Endometrium (tissue), 2 donors: ENCODE data around the gene LRRN2.
"Not testable (repeated sequence)": the region's sequence is repeated elsewhere in the genome, so short reads cannot be mapped to it uniquely, and the experiment has no call there.

ENCODE experiments used
- FAIRE-seq: peaks from 2 replicates; lab custom pipeline; 2012; peaks lifted over from hg19 to GRCh38; lab: Jason Lieb, UNC
- donor health status: control.
- donor health status: control.

LRRN2 gene

DNA sequence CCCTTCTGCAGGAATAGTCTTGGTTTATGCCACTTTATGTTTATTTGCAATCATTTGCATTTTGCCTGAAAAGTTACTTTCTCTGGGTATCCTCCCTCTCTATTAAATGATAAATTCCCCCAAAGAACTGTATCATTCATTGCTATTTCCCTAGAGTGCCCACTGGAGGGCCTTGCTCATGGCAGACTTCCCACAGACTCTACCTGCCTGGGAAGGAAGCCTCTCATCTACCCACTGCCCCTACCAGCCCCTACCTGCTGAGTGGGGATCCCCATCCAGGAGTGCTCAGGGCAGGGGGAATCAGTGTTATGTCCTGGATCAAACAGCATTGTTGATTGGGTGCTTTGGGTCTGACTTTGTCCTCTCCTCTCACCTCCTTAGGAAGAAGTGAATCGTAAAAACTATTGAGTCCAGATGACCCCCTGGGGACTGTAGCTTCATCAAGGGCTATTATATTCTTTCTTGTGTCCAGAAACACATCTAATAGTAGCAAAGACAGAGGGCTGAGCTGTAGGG lies 6.8 kb upstream of the LRRN2 start:
- FAIRE-seq: no peak

DNA sequence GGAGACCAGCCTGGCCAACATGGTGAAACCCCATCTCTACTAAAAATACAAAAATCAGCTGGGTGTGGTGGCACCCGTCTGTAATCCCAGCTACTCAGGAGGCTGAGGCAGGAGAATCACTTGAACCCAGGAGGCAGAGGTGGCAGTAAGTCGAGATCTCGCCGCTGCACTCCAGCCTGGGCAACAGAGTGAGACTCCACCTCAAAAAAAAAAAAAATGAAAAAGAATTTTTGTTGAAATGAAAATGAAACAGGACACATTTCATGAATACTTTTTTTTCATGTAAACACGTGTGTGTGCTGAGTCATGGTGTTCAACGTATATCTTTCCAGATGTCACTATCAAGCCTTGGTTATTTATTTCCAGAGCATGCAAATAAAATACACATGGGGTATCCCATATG lies 5.8 kb upstream of the LRRN2 start:
- FAIRE-seq: not testable (repeated sequence)

DNA sequence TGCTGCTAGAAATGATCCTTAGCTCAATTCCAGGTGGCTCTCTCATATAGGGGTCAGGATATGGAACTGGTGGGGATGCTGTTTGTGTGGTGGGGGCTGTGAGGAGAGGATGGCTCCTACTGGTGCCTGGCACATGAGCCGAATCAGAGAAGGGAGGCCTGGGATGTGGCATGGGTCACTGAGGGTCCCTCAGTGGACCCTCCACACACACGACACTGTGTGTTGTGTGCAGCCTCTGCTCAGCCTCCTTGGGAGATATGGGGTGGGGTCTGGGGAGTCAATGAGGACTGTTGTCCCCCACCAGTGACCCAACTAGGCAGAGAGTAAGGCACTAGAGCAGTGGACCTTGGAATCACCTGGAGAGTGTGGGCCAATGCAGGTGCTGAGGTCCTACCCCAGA lies 3.2 kb upstream of the LRRN2 start:
- FAIRE-seq: no peak

DNA sequence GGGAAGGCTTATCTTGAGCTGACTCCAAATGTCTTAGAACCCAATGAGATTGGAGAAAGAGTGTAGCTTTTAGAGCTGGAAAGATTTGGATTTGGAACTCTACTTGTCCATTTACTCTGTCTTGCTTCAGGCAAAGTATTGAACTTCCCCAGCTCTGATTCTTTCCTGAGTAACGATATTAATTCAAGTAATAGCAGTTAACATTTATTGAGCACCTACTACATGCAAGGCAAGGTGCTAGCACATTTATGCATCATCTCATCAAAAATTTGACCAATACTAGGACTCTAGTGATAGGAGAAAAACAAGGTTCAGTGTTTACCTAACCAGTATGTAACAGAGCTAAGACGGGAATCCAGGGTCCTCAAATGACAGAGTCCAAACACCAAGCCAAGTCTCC lies 2.5 kb upstream of the LRRN2 start:
- no peak for FAIRE-seq

DNA sequence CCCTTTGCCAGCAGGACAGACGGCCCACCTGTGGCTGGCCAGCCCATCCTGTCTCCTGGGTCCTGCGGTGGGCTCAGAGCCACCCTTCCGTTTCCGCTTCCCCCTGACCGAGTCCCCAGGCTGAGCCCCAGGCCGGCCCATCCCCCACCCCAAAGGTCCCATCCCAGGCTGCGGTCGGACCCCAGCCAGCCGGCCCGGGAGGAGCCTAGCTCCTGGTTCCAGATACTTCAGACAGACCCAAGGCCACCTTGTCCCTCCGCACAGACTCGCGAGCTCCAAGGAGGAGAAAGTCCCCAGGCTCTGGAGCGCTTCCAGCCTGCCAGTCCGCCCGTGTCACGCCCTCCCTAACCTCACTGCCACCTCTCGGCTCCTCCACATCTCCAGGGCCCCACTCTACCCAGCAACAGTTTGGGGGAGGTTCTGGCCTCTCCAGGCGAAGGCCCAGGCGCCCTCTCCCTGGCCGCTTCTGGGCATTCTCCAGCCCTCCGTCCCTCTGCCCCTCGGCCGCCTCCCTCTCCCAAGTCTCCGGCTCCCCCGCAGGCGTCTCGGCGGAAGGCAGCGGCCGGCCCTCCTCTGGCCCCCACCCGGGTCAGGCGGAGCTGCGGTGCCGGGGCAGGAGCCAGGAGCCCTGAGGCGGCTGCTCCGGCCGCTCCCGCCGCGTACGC lies 835 bp downstream of the LRRN2 start:
- no peak for FAIRE-seq

DNA sequence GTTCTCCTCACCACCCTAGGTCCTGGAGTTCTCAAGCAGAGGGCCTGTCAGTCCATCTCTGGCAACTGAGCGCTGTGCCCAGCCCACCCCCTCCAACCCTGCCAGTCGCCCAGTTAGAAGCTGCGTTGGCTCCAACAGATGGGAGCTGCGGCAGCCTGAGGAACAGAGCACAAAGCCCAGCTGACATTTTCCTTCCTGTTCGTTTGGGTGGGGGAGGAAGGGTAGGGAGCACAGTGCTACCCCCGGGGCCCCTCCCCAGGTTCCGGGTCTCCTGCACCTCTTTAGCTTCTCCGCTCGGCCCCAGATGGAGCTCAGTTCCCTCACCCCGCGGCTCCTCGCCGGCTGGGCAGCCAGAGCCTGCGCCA lies 1.4 kb downstream of the LRRN2 start:
- no peak for FAIRE-seq

DNA sequence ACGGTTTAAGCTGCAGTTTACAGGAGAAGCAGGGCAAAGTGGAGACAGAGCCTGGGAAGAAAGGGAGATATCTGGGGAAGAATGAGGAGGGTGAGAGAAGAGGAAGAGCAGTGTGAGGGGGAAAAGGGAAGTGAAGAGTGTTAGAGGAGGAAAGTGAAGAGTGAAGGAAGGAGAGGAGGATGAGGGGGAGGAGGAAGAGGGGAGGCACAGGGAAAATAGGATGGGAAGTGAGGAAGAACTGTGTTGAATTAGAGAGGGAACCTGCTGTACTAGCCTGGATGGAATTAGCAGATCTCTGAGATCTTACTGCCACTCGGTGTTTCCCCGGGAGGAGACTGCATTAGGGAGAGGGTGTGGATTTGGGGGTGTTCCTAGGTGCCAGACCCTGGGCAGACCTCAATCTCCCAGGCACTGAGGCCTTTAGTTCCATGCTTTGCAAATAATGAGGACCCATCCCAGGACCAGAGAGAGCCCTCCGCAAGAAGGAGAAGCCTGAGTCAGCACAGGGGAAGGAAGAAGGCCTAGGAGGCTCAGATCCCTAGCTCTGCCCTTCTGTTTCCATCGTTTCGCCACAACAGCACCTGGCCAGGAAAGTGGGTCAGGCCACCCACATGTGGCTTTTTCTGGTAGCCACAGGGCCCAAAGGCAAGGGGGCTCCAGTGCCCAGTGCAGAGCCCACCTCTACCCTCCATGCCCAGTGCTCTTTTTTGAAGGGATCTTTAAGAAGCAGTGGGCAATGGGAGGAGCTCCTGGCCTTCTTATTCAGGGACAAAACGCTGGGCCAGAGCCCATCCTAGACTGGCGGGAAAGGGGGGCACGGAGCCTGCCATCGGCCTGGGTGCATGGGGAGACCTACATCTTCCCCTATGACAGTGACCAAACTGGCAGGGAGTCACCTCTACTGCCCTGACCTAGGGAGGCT lies 2.0 kb downstream of the LRRN2 start:
- FAIRE-seq: no peak

DNA sequence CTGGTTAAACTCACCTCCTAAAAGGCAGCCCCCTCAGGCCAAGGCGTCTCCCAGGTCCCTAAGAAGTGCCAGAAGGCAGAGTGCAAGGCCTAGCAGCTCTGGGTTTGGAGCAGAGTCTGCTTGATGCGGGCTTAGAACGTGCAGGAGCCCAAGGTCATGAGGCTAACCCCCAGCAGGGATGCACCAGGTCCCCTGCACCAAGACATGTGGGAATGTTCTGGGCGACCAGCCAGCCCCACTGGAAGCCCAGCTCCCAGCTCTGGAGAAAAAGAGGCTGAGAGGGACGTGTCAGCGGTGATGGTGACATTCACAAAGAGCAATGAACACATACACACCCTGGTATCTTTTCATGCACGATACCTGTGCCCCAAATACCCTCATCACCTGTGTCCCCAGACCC lies 5.1 kb downstream of the LRRN2 start:
- FAIRE-seq: no peak

DNA sequence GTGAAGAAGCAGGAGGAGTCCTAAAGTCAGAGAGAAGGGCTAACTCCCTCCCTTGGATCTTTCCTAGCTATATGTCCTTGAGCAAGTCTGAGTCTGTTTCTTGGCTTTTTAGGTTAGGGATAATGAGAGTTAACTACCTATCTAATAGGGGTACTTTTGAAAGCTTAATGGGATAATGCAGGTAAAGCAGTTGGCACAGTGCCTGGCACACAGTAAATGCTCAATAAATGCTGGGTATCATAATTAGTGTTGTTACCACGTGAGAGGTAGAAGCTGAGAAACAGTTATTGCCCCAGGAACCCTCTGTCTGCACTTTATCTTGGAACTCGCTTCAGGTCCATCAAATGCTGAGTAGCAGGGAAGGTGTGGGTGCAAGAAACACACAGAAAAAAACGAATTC lies 5.5 kb downstream of the LRRN2 start:
- FAIRE-seq: no peak

DNA sequence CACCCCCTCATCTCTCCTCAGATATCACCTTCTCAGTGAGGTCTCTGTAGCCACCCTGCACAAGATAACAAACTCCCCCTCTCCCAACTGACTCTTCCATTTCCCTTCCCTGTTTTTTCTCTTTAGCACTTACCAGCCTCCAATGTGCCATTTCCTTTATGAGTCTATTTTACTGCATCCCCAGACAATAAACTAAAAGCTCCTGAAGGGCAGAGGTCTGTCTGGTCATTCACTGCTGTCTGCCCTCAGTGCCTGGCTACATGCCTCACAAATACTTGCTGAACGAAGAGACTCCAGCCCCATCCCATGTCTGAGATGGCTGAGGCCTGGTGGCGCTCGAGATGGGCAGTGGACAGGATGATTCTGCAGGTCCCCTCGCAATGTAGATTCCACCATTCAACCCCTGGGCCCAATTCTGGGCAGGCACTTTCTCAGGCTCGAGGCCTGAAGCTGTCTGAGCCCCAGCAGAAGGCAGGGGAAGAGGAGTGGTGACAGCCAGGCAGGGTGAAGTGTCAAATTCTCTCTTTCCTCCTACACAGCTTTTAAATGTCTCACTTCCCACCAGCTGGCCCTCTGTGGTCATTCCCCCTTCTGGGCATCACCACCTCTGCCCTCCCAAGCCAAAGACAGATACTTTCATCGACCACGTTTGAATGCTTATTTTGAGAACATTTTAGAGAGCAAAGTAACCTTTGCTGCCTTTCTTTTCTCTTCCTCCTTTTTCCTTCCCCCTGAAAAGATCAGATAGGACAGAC lies 6.6 kb downstream of the LRRN2 start:
- FAIRE-seq: no peak

DNA sequence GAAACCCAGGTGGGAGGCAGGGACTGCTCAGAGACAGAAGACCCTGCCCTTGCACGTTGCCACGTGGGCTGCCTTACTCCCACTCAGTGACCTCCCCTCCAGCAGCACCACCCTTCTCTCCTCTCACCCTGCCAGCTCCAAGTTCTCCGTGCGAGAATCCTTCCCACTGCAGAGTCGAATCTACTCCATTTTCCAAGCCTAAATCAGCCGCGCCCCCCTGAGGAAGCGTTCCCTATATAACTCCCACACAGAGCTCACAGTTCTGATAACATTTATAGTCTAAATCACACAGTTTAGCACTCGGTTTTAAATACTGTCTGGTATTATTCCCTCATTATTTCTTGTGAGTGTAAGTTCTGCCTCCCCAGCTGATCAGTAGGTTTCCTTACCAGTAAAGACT lies 7.7 kb downstream of the LRRN2 start:
- no peak for FAIRE-seq

DNA sequence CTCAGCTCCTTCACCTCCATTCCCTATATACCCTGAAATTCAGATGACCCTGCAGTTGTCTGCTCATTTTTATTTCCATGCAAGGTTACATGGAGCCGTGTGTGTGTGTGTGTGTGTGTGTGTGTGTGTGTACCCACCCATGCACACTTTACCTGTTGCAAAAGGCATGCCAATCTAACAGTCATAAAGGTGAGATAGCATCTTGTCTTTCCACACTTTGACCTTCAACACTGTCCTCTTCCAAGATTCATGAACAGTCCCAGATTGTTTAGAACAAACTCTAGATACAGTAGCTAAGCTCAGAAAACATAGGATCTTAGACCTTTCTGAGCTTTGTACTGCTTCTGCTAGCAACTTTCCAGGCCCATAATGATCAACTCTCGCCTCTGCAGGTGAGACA lies 9.5 kb downstream of the LRRN2 start:
- no peak for FAIRE-seq

DNA sequence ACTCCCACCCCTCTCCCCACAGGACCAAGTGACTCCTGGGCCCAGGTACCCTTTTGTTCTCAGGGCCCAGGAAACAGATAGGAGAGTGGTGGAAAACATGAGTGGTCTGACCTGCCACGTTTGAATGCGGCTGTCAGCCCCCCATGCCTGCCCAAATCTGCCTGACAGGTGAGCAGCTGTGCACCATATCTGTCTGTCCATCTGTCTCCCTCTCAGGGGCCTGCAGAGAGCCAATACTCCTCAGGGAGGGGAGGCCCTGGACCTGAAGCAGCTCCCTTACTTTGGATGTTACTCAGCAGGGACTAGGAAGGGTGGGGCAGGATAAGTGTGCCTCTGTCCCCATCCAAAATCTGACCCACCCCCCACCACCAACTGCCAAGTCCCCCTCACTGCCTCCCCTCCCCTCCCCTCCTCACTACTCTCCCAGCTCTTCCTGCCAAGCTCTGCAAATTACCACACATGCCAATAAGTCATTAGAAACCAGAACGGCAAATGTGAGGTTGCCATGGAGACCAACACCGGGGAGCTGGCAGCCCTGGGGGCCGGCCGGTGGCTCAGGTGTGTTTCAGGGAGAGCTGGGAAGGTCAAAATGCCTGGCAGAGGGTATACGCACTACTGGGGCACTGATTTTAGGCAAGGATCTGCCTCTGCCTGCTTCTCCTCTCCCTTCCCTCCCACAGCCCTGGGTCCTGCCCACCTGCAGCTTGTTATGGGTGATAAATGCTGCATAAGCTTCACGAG lies 11.5 kb downstream of the LRRN2 start:
- FAIRE-seq: no peak

DNA sequence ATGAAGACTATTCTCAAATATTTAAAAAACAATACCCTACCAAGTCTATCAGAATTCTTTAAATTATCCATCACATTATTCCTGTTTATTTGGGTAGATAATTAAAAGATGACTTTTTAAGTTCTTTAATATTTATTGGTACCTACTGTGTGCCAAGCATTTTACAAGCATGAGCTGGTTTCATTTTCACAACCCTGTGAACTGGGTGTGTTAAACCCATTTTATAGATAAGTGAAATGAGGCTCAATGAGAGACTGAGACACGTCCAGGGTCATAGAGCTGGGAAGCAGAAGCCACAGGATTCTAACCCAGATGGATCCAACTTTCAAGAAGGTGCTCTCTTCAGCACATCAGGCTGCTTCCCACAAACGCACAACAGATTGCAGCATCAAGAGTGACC lies 12.3 kb downstream of the LRRN2 start:
- FAIRE-seq: no peak

DNA sequence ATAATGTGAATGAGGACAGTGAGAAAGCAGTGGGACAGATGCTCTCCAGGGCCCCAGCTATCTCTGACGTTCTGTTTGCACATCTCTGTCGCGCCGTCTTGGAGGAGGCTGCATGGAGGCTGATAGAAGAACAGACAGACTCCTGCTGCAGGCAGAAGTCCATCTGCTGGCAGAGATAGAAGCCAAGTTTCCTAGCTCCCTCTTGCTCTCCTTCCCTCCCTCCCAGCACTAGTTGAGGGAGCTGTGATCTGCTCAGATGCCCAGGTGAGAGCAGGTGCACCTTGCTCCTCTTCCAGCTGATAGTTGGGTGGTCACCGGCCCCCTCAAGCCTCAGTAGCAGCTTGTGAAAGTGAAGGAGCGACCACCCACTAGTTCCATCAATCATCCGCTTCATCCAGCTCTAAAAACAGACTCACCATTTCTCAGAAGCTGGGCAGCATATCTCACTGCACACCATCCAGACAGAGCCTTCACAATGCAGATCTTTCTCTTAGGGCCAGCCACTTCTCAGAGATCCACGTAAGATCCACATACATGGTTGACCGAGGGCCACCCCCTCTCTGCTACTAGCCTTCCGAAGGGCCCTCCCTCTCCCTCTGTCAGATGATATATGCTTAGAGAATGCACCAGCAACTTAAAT lies 12.9 kb downstream of the LRRN2 start:
- FAIRE-seq: no peak

DNA sequence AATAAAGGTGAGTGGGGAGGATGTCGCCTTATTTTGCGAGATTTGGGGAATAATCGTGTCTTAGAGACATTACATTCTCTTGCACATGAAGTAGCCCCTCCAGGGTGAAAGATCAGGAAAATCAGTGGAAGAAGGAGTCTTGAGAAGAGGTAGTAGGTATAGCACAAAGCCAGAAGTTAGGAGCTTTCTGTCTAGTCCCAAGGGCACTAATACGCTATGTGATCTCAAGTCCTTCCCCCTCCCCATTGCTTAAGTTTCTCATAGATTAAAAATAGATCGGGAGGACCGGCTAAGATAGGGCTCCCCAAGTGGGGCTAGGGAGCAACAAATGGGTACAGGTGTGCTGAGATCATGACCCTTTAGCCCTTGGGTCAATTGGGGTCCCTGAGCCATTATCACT lies 13.5 kb downstream of the LRRN2 start:
- no peak for FAIRE-seq

DNA sequence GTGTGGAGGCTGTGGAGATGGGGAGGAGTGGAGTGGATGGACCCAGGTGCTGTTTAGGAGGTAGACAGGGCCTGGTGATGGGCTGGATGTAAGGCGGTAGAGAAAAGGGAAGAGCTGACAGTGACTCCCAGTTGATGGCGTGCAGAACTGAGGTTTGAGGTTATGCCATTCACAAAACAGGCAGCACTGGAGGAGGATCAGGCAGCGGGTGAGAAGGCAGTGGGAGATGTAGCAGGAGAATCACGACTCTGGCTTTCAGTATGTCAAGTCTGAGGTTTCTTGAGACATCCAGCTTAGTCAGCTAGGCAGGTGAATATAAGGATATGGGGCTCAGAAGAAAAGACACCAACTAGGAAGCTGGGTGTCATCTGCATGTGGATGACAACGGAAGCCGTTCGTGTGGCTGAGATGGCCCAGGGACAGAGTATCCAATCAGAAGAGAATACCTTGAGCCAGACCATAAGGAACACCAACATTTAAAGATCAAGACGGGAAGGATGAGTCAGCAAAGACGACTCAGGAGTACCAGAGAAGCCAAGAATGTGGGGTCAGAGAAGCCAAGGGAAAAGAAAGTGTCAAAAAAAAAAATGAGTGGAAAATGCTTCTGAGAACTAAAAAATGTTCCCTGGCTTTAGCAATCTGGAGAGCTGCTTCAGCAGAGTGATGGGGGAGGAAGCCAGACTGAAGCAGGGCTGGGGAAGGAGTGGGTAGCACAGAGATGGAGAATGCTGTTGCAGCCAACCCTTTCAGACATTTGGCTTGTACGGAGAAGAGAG lies 15.2 kb downstream of the LRRN2 start:
- no peak for FAIRE-seq

DNA sequence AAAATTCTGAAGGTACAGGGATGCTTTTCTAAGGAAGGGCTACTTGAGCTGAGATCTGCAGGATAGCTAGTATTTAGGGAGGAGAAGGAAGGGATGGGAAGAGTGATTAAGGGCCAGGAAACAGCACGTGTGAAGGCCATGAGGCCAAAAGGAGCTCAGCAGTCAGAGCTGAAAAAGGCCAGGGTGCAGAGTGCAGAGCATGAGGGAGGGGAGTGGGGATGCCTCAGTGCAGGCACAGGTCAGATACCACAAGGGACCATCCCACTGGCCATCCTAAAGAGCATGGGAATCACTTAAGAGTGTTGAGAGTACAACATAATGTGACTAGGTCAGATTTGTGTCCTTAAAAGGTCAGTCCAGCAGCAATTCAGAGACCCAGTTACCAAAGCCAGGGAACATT lies 16.0 kb downstream of the LRRN2 start:
- no peak for FAIRE-seq

DNA sequence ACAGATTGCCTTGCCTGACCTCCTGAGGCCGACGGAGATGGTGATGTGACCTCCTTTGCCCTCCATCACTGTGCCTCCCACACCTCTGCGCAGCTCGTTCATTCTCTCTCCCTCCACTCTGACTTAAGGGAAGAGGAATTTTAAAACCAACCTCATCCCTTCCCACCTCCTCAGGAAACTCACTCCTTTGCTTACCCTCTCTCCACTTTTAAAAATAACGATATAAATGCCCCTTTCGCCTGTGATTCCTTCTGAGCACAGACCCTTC lies 21.2 kb downstream of the LRRN2 start:
- FAIRE-seq: no peak

DNA sequence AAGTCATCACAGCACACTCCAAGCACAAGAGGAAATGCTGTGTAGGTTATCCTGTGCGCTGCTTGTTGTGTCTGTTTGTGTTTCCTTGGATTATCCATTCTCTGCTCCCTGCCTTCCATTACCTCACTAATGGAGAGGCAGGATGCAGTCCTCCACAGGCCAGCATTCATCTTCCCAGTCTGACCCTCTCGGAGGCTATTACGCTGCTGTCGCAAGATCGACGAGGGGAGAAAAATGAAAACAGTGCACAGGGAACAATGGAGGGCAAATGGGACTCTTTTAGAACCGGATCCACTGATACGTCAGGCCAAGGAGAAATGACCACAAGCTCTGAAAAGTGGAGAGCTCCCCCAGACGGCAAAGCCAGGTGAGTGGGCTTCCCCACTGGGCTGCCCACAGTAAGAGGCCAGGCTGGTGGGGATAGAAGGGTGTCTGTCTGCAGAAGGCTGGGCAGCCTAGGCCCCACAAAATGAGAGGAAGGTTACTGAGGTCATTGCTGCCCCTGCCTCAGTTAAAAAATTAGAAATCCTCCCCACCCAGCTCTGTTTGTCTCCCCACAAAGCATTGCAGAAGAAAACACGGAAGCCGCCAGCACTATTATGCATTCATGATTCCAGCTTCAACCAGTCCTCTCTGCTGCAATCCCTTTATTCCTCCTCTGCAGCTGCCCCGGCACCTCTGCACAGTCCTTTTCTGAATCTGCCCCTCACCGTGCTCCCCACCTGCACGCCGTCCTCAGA lies 21.7 kb downstream of the LRRN2 start:
- FAIRE-seq: no peak
